T-helper 17 cell (primary cell): ENCODE data around the gene SPATS2L. TPM values are rescaled to one million over a fixed set of nuclear protein-coding genes. Genes with fewer than 3 reads are reported as not detected.
A peak's percentile ranks its signal among the peaks of the same experiment; 100 is the strongest.

Experiments used
- ATAC-seq: fragments of 150-1000 bp; cut with Tn5 transposase; 2 replicates; pipeline ENCODE4 v1.10.0; 2021; ENCODE audit warnings: mild to moderate bottlenecking, moderate library complexity
- DNase-seq, 3 donors: peaks; one replicate each; pipeline versions ENCODE4 v3.0.0 to v3.0.0-alpha.2; 2020 to 2021
- H3K9me3 ChIP-seq: one replicate; pipeline ENCODE4 v1.7.0; 2013; ENCODE audit warnings: low read length, mild to moderate bottlenecking; ENCODE audit not compliant: control insufficient read depth, poor library complexity, severe bottlenecking
- H3K27ac Mint-ChIP-seq: one replicate; pipeline ENCODE4 v1.8.0; 2022; ENCODE audit warnings: mild to moderate bottlenecking, moderate library complexity, mixed read lengths
- H3K27me3 Mint-ChIP-seq: one replicate; pipeline ENCODE4 v1.8.0; 2022; ENCODE audit warnings: mixed read lengths
- H3K36me3 Mint-ChIP-seq: one replicate; pipeline ENCODE4 v1.8.0; 2022; ENCODE audit warnings: low read depth, mixed read lengths
- H3K4me1 Mint-ChIP-seq: one replicate; pipeline ENCODE4 v1.8.0; 2022; ENCODE audit warnings: mild to moderate bottlenecking, mixed read lengths
- H3K4me3 Mint-ChIP-seq: one replicate; pipeline ENCODE4 v1.8.0; 2022; ENCODE audit warnings: mild to moderate bottlenecking, moderate library complexity, mixed read lengths
- total RNA-seq, 4 donors: library from RNA in 2 of 4; stranded (reverse) in 2 of 4; gene quantifications; one replicate each; pipeline ENCODE4 v1.2.3 and lab custom pipeline; 2022 to 2026

Gene SPATS2L
- total RNA-seq, 2 donors from 2014 or later = 3.1 to 7.0 TPM

DNA sequence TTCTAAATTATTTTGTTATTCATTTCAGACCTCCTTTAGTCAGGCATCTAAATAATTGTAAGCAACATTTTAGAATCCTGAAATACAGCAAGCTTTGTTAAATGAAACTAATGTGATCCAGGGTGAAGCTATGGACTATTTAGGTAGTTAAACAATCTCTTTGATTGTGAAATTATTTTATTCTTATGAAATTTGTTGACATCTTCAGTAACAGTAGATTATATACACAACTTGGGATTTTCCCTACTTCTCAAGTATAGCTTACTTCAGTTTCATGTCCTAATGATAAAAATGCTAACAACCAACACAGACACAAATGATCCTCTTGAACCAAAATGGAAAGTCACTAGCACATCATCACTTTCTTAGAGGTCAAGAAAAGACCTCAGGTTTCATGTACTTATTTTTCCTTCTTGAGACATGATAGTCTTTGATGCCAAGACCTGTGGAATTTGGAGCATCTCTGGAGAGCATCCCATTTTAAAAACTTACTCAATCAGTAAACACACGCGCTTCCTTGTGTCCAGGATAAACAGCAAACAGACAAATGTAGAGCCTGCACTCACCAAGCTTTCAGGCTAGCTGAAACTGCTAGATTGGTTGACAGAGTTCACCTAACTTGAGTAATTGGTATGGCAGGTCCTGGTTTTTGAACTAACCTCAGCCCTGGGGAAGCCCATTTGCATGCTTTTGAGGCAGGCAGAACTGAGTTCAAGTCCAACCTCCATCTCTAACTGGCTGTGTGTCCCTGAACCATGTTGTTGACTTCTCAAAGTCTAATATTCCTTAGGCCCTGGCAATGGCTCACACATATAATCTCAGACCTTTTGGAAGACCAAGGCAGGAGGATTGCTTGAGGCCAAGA is 155.6 kb downstream of the SPATS2L start:
- Mint-ChIP-seq H3K27me3 (no peaks in the 10 kb centered on the region), H3K4me3 (no peak overlapping the region), H3K4me1 (peaks cover 10% of the 10 kb centered on the region), H3K36me3 (no peaks in the 10 kb centered on the region), H3K27ac (no peak overlapping the region)
- H3K9me3 ChIP-seq = no peaks in the 10 kb centered on the region
- no peak for ATAC-seq
- DNase-seq = no peak

GRCh38 chr2:200463452-200463851 is 157.0 kb downstream of the SPATS2L start:
- no peaks in the 10 kb centered on the region for H3K9me3 ChIP-seq
- DNase-seq = no peak
- no peak overlapping the region for H3K4me3 Mint-ChIP-seq
- no peaks in the 10 kb centered on the region for H3K36me3 Mint-ChIP-seq
- ATAC-seq = no peak
- H3K27ac Mint-ChIP-seq = no peak overlapping the region
- H3K27me3 Mint-ChIP-seq = no peaks in the 10 kb centered on the region
- H3K4me1 Mint-ChIP-seq = peaks cover 24% of the 10 kb centered on the region

DNA sequence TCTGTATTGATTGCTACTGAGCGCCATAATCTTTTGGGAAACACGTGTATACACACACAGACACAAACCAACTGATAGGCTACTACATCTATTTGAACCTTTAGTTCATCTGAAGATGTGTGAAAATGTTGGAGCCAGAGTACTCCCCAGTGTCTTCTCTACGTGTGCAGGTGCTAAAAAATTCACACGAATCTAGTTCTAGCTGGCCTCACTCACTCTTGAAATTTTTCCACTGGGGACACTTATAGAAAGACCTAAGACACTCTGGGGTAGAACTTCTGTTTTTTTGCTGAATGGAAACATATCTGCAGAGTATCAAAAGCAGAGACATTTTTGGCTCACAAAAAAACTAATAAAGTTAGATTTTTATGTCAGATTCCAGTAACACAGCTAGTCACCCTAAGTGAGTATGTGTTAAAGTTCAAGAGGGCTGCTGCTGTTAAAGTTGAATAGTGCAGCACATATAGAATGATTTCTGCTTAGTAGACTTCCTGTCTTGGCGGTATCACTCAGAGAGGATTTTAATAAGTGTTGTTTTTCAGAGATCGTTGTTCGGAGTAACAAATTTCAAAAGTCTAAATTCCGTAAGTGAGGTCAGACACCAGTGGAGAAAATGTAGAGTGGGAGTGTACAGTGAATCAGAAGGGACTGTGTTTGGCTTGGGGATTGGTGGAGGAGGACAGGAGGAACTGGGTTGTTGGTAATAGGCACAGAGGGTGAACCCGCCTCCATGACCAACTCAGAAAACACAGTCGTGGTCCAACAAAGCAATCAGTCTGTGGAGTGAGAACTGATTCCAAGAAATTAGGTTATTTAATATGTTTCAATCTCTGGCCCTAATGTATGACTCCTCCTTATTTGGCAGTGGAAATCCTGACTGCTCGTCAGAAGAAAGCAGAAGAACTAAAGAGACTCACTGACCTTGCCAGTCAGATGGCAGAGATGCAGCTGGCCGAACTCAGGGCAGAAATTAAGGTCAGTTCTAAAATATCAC is 160.2 kb downstream of the SPATS2L start:
- DNase-seq = no peak
- no peaks in the 10 kb centered on the region for H3K9me3 ChIP-seq
- H3K27ac Mint-ChIP-seq = peak overlapping the region; percentile 97
- H3K27me3 Mint-ChIP-seq = no peaks in the 10 kb centered on the region
- peak overlapping the region; percentile 89 for H3K4me3 Mint-ChIP-seq
- H3K36me3 Mint-ChIP-seq = no peaks in the 10 kb centered on the region
- H3K4me1 Mint-ChIP-seq = peaks cover 36% of the 10 kb centered on the region
- peak; percentile 78 for ATAC-seq

GRCh38 chr2:200467806-200468681 is 161.6 kb downstream of the SPATS2L start:
- H3K9me3 ChIP-seq = no peaks in the 10 kb centered on the region
- H3K27me3 Mint-ChIP-seq = no peaks in the 10 kb centered on the region
- peak overlapping the region; percentile 89 for H3K4me3 Mint-ChIP-seq
- H3K4me1 Mint-ChIP-seq = peaks cover 36% of the 10 kb centered on the region
- DNase-seq = peak in 1 of 3 donors; percentile 9
- peak; percentile 61 for ATAC-seq
- peak overlapping the region; percentile 97 for H3K27ac Mint-ChIP-seq
- no peaks in the 10 kb centered on the region for H3K36me3 Mint-ChIP-seq

- H3K9me3 ChIP-seq = no peaks in the 10 kb centered on the region
- Mint-ChIP-seq H3K36me3 (no peaks in the 10 kb centered on the region), H3K27me3 (no peaks in the 10 kb centered on the region), H3K4me3 (no peak overlapping the region), H3K27ac (peak overlapping the region; percentile 97), H3K4me1 (peaks cover 36% of the 10 kb centered on the region)
- ATAC-seq (no peak), DNase-seq (no peak)
These were observed 163.3 kb downstream of the SPATS2L start for GRCh38 chr2:200469708-200470211.

DNA sequence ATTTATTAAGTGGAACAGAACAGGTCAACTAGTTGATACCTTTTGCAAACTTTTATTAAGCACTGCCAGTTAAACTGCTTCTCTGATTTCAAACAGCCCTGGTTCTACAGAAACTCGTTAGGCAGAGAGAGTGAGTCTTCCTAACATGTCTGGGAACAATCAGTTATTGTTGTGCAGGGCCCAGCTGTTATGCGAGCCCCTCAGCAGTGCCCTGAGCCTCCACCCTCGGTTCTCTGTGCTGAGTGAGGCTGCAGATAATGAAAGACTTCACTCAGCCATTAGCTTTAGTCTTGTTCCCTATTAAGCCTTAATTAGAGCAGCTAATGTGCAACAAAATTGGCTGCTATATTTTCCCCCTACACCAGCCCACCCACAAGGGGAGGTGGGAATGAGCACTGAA is 163.7 kb downstream of the SPATS2L start:
- ATAC-seq (no peak), DNase-seq (no peak)
- Mint-ChIP-seq H3K36me3 (no peaks in the 10 kb centered on the region), H3K4me1 (peaks cover 36% of the 10 kb centered on the region), H3K27ac (no peak overlapping the region), H3K4me3 (no peak overlapping the region), H3K27me3 (no peaks in the 10 kb centered on the region)
- no peaks in the 10 kb centered on the region for H3K9me3 ChIP-seq

DNA sequence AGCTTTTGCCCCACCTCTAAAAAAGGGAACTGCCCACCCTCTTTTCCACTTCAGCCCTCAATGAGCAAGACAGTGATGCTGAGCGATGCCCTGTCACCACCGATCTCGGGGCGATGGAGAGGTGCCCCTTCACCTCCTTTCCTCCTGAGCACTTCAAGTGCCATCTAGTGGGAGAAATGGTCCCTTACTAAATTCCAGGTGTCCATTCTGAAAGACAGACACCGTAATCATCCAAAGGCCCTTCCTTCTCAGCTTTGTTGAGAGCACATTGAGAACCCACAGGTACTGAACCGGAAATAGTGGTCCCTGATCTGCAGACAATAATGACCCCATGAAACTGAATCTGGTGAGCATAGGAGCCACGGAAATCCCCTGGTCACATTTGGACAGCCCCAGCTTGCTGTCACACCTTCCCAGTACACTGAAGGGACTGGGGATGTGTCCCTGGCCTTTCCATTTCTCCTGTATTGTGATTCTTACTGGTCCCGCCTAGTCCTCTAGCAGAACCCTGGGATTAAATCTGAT is 164.9 kb downstream of the SPATS2L start:
- H3K36me3 Mint-ChIP-seq = no peaks in the 10 kb centered on the region

GRCh38 chr2:200471928-200472645 is 165.6 kb downstream of the SPATS2L start:
- ATAC-seq (no peak), DNase-seq (no peak)
- H3K27ac Mint-ChIP-seq = no peak overlapping the region
- H3K27me3 Mint-ChIP-seq = no peaks in the 10 kb centered on the region
- peaks cover 26% of the 10 kb centered on the region for H3K4me1 Mint-ChIP-seq
- H3K36me3 Mint-ChIP-seq = no peaks in the 10 kb centered on the region
- H3K4me3 Mint-ChIP-seq = no peak overlapping the region
- H3K9me3 ChIP-seq = no peaks in the 10 kb centered on the region

More for the DNA sequence above, 164.9 kb downstream of the SPATS2L start:
- Mint-ChIP-seq H3K27me3 (no peaks in the 10 kb centered on the region), H3K27ac (peak overlapping the region; percentile 84), H3K4me1 (peaks cover 32% of the 10 kb centered on the region), H3K4me3 (no peak overlapping the region)
- no peaks in the 10 kb centered on the region for H3K9me3 ChIP-seq
- ATAC-seq = peak; percentile 43
- peak in 2 of 3 donors; percentile 10 to 11 for DNase-seq

- H3K27me3 Mint-ChIP-seq = no peaks in the 10 kb centered on the region
- H3K36me3 Mint-ChIP-seq = no peaks in the 10 kb centered on the region
- no peak overlapping the region for H3K4me3 Mint-ChIP-seq
- H3K9me3 ChIP-seq = no peaks in the 10 kb centered on the region
- H3K4me1 Mint-ChIP-seq = peaks cover 17% of the 10 kb centered on the region
- H3K27ac Mint-ChIP-seq = peak overlapping the region; percentile 34
- ATAC-seq (no peak), DNase-seq (no peak)
These were observed 166.5 kb downstream of the SPATS2L start for GRCh38 chr2:200472853-200473464.

DNA sequence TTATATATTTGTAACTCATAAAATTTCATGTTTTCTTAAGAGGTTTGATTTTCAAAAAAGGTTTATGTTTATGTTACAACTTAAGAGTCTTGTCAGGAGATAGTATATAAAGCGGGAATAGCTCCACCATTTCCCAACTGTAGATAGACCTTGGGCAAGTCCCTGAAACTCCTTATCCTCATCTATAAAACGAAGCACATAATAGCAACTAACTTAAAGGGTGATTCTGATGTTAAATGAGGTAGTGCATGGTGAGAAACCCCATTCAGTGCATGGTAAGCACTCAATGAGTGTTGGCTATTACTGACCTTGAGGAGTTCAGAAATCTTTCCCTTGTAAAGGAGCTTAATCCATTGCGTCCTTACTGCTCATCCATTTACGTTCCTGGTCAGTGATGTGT is 169.3 kb downstream of the SPATS2L start:
- H3K27ac Mint-ChIP-seq = no peak overlapping the region
- H3K9me3 ChIP-seq = no peaks in the 10 kb centered on the region
- no peaks in the 10 kb centered on the region for H3K36me3 Mint-ChIP-seq
- no peaks in the 10 kb centered on the region for H3K27me3 Mint-ChIP-seq
- H3K4me1 Mint-ChIP-seq = peaks cover 5% of the 10 kb centered on the region
- no peak overlapping the region for H3K4me3 Mint-ChIP-seq
- DNase-seq = no peak
- ATAC-seq = no peak

DNA sequence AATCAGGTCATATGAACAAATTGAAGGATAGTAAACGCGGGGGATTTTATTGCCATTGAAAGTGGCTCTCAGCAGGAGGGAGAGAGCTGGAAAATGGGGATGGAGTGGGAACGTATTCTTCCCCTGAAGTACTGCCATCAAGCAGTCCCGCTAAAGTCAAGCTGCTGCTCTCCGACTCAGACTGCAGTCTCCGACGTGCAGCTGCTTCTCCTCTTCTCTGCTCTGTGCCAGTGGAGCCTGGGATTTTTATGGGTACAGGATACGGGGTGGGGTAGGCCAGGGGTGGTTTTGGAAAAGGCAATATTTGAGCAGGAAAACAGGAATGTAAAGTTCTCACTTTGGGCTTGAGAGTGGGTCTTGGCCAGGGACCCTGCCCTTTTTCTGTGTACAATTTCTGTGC is 170.3 kb downstream of the SPATS2L start:
- DNase-seq = no peak
- Mint-ChIP-seq H3K4me3 (no peak overlapping the region), H3K4me1 (peaks cover 4% of the 10 kb centered on the region), H3K27me3 (no peaks in the 10 kb centered on the region), H3K36me3 (no peaks in the 10 kb centered on the region), H3K27ac (peak overlapping the region; percentile 32)
- no peaks in the 10 kb centered on the region for H3K9me3 ChIP-seq
- no peak for ATAC-seq
